Head of caudate nucleus (tissue), 42 donors: ENCODE results near the gene CLEC4G.
"Not testable (repeated sequence)": the region's sequence is repeated elsewhere in the genome, so short reads cannot be mapped to it uniquely, and the experiment has no call there.

Experiments
- DNase-seq, 42 donors: peaks; one replicate each; pipeline versions ENCODE4 v3.0.0 to v3.0.0-alpha.2; 2020 to 2021; ENCODE audit warnings: mixed read lengths in 7 of 42
- intact Hi-C: fragments of 100-400 bp; cut with DNase I; formaldehyde crosslinking; loops from one replicate; pipeline ENCODE4 v1.15.0; 2022

Gene CLEC4G

GRCh38 chr19:7732045-7732444, at the start of gene CLEC4G:
CLEC4G (minus strand) TSS chr19:7732110; CDS start chr19:7732102, 8 bp downstream.
- DNase-seq, result no peak
- intact Hi-C loops, result no loop called here

- intact Hi-C loops, result no loop called here
- no peak for DNase-seq
These were observed 49.2 kb upstream of the CLEC4G start for GRCh38 chr19:7781157-7781556.

- no peak for DNase-seq
- intact Hi-C loops, result no loop called here
These were observed 47.9 kb upstream of the CLEC4G start for GRCh38 chr19:7779631-7780486.

- intact Hi-C loops, result no loop called here
- DNase-seq, result no peak
These were observed 46.2 kb upstream of the CLEC4G start for GRCh38 chr19:7778081-7778480.

DNA sequence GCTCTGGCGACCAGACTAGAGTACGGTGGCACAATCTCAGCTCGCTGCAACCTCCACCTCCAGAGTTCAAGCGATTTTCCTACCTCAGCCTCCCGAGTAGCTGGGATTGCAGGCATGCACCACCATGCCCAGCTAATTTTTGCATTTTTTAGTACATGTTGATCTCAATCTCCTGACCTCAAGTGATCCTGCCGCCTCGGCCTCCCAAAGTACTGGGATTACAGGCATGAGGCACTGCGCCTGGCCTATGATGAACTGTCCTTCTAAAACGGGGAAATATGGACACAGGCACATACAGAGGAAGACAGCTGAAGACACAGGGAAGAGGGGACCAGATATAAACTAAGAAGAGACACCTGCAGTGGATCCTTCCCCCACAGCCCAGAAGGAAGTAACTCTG, 43.9 kb upstream of the CLEC4G start:
- intact Hi-C loops, result no loop called here
- DNase-seq, result no peak

DNA sequence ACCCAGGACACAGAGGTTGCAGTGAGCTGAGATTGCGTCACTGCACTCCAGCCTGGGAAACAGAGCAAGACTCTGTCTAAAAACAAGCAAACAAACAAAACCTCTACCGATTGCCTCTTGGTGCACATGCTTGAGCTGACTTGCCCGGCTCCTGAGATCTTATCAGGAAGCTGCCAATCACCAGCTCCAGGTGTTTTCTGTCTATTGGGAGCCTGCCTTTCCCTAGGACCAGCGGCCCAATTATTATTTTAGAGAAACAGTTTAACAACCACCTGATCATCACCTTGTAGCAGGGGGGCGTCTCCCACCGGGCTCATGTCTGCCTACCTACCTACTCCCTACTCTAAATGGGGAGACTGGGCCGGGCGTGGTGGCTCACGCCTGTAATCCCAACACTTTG, 41.9 kb upstream of the CLEC4G start:
- intact Hi-C loops, result no loop called here
- DNase-seq, result no peak

DNA sequence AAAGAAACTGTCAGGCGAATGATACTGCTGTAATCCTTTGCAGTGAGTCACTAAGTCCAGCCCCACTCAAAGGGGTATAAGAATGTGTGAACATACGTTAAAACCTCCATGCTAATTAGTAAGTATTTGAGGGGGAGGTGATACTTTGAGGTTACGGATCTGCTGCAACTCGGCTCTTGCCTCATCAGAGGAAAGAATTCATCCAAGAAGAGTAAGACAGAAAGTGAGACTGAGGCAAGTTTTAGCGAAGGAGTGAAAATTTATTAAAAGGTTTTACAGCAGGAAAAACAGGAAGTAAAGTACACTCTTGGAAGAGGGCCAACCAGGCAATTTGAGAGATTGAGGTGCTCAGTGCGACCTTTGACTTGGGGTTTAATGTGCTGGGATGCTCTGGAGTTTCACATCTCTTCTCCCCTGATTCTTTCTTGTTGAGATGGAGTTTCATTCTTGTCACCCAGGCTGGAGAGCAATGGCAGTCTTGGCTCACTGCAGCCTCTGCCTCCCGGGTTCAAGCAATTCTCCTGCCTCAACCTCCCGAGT, 40.9 kb upstream of the CLEC4G start:
- DNase-seq, result no peak
- intact Hi-C loops, result no loop called here

DNA sequence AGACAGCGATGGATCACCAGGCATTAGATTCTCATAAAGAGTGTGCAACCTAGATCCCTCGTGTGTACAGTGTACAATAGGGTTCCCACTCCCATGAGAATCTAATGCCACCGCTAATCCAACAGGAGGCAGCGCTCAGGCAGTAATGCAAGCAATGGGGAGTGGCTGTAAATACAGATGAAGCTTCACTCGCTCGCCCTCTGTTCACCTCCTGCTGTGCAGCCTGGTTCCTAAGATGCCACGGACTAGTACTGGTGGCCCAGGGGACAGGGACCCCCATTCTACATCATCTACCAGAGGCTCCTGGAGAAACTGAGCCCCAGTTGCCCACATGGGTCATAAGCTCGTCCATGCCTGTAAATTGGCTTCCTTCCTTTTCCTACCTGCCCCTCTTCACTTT, 39.2 kb upstream of the CLEC4G start:
- DNase-seq, result no peak

GRCh38 chr19:7769171-7769570, 37.3 kb upstream of the CLEC4G start:
- intact Hi-C loops, result no loop called here

More for the DNA sequence above, 39.2 kb upstream of the CLEC4G start:
- intact Hi-C loops, result no loop called here

DNA sequence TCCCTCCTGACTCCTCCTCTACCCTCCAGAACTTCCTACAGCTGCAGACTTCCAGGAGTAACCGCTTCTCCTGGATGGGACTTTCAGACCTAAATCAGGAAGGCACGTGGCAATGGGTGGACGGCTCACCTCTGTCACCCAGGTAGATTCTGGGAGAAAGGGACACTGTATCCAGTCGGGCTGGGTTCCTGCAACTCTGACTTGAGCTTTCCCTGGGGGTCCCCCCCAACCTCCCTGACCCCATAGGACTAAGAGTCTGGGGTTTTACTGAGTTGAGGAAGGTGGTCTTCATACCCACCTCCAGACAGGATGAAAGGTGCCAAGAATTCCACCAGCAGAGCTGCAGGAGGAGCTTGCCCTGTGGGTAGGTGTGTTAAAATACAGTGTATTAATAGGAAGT, 35.6 kb upstream of the CLEC4G start:
- intact Hi-C loops, result no loop called here
- no peak for DNase-seq

More at GRCh38 chr19:7769171-7769570, 37.3 kb upstream of the CLEC4G start:
- no peak for DNase-seq

DNA sequence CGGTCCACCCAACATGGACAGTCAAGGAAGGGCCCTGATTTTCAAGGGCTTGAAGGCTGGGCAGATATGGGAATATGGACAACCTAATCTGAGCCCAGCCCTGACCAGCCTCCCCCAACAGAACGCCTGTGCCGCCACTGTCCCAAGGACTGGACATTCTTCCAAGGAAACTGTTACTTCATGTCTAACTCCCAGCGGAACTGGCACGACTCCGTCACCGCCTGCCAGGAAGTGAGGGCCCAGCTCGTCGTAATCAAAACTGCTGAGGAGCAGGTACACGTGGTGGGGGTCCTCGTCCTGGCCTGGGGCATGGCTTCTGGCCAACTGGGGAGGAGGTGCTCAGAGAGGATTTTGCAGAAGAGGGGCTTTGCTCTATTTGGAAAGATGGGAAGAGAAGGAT, 34.6 kb upstream of the CLEC4G start:
- no peak for DNase-seq
- intact Hi-C loops, result no loop called here

DNA sequence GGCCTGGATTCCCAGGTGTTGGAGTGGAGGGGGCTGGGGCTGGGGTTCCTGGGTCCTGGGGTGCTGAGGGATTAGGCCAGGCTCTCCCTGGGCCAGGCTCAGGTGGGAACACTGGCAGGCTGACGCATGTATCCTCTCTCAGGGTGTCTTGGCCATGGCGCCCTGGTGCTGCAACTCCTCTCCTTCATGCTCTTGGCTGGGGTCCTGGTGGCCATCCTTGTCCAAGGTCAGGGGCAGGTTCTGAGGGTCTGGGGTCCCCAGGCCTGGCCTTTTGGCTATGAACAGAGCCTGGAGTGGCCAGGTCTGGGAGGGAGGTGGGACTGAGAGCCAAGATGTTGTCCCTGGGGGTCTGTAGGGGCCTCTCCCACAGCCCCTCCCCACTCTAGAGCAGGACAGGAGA, 33.1 kb upstream of the CLEC4G start:
- DNase-seq, intact Hi-C loops: not testable (repeated sequence)

- intact Hi-C loops, DNase-seq: not testable (repeated sequence)
These were observed 32.2 kb upstream of the CLEC4G start for GRCh38 chr19:7764157-7764556.

DNA sequence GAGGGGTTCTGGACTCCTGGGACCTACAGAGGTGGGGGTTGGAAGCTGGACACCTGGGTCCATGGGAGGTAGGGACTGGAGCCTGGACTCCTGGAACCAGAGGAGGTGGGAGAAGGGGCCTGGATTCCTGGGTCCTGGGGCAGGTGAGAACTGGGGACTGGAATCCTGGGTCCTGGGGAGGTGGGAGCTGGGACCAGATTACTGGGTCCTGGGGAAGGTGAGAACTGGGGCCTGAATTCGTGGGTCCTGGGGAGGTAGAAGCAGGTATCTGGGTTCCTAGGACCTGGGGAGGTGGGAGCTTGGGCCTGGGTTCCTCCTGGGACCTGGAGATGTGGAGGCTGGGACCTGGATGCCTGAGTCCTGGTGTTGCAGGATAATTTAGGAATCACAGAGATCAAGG, 31.8 kb upstream of the CLEC4G start:
- DNase-seq, result no peak
- intact Hi-C loops, result no loop called here

- intact Hi-C loops, result no loop called here
- DNase-seq, result no peak
These were observed 30.9 kb upstream of the CLEC4G start, which contains the start of gene CLEC4M for GRCh38 chr19:7762719-7763293. CLEC4M (plus strand) TSS chr19:7763243; CDS start chr19:7763267, 24 bp downstream.

- intact Hi-C loops, result no loop called here
- no peak for DNase-seq
These were observed 27.2 kb upstream of the CLEC4G start for GRCh38 chr19:7759156-7759555.

- DNase-seq, result no peak
- intact Hi-C loops, result no loop called here
These were observed 25.4 kb upstream of the CLEC4G start for GRCh38 chr19:7757358-7757757.

GRCh38 chr19:7756258-7756657, 24.3 kb upstream of the CLEC4G start:
- no peak for DNase-seq
- intact Hi-C loops, result no loop called here

DNA sequence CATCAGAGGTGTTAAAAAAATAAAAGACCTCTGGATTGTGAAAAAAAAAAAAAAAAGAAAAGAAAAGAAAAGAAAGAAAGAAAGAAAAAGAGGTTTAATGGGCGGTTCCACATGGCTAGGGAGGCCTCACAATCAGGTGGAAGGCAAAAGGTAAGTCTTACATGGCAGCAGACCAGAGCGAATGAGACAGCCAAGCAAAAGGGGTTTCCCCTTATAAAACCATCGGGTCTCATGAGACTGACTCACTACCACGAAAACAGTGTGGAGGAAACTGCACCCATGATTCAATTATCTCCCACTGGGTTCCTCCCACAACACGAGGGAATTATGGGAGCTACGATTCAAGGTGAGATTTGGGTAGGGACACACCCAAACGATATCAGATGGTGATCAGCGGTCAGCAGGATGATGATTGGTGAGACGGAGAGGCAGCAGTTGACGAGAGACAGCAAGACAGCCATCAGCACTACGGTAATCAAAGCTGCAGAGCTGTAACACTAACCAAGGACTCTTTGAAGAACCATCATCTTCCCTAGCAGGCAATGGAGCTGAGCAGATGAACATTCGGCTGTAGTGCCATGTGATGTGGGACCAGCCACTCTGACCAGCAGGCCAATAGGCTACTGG, 19.4 kb upstream of the CLEC4G start:
- intact Hi-C loops, result no loop called here
- DNase-seq, result no peak

- no peak for DNase-seq
- intact Hi-C loops, result no loop called here
These were observed 16.8 kb upstream of the CLEC4G start for GRCh38 chr19:7748756-7749155.
